IPS-18c (cell line): ENCODE measurements around the gene KIFC3.
"Not testable (repeated sequence)": the region's sequence is repeated elsewhere in the genome, so short reads cannot be mapped to it uniquely, and the experiment has no call there.

Source experiments
- H3K4me3 ChIP-seq: 2 replicates; pipeline ENCODE4 v1.7.0; 2013; ENCODE audit warnings: low read depth, mild to moderate bottlenecking, low read length, moderate library complexity; ENCODE audit not compliant: insufficient read depth
- H3K9me3 ChIP-seq: one replicate; pipeline ENCODE4 v1.6.1; 2013; ENCODE audit warnings: mild to moderate bottlenecking, low read length, moderate library complexity; ENCODE audit not compliant: control insufficient read depth, insufficient read depth

Gene KIFC3, protein sequence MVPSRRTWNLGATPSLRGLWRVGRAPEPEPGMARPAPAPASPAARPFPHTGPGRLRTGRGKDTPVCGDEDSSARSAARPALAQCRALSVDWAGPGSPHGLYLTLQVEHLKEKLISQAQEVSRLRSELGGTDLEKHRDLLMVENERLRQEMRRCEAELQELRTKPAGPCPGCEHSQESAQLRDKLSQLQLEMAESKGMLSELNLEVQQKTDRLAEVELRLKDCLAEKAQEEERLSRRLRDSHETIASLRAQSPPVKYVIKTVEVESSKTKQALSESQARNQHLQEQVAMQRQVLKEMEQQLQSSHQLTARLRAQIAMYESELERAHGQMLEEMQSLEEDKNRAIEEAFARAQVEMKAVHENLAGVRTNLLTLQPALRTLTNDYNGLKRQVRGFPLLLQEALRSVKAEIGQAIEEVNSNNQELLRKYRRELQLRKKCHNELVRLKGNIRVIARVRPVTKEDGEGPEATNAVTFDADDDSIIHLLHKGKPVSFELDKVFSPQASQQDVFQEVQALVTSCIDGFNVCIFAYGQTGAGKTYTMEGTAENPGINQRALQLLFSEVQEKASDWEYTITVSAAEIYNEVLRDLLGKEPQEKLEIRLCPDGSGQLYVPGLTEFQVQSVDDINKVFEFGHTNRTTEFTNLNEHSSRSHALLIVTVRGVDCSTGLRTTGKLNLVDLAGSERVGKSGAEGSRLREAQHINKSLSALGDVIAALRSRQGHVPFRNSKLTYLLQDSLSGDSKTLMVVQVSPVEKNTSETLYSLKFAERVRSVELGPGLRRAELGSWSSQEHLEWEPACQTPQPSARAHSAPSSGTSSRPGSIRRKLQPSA

DNA sequence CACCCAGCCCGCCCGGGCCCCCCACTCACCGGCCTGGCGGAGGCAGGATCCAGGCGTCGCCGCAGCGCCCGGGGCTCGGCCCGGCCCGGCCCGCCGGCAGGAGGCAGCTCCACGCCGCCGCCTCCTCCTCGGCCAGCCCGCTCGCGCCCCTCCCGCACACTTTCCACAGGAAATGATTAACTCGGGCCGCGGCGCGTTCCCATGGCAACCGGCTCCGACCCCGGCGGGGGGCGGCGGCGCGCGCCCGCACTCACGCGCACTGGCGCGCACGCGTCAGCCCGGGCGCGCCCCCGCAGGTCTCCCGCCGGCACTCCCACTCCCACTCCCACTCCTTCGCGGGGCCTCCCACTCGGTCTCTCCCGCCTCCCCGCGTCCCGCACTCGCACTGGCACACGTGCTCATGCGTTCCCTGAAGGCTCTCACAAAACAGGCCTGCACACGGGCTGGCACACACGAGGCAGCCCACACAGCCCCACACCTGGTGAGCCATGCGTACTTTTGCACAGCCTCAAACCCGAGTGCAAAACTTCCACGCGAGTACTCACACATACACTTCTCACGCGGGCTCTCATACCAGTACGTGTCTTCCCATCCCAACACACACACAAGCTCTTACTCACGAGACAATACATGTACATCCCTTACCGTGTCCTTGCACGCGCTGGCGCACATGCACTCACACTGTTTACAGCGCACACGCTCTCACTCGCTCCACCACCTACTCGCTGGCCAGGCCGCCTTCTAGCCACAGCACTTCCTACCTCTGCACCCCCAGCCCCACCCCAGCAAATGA lies at the start of gene KIFC3:
TSS of gene KIFC3 (minus strand) at position 151 of the 793 bp plus-strand sequence. CDS start 4,248 bp downstream, outside the sequence.
- no peaks in the 10 kb centered on the region for H3K9me3 ChIP-seq
- H3K4me3 ChIP-seq, result peak within 1 kb of the TSS; percentile 66

- Histone ChIP-seq H3K9me3 (no peaks in the 10 kb centered on the region), H3K4me3 (no peak overlapping the region)
These were observed 45.9 kb upstream of the KIFC3 start for GRCh38 chr16:57848181-57848580.

DNA sequence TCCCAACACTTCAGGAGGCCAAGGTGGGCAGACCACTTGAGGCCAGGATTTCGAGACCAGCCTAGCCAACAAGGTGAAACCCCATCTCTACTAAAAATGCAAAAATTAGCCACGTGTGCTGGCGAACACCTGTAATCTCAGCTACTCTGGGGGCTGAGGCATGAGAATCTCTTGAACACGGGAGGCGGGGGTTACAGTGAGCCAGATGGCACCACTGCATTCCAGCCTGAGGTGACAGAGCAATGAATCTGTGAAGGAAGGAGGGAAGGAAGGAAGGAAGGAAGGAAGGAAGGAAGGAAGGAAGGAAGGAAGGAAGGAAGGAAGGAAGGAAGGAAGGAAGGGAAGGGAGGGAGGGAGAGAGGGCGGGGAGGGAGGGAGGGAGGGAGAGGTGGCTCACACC lies 44.6 kb upstream of the KIFC3 start:
- H3K9me3 ChIP-seq, H3K4me3 ChIP-seq: not testable (repeated sequence)

DNA sequence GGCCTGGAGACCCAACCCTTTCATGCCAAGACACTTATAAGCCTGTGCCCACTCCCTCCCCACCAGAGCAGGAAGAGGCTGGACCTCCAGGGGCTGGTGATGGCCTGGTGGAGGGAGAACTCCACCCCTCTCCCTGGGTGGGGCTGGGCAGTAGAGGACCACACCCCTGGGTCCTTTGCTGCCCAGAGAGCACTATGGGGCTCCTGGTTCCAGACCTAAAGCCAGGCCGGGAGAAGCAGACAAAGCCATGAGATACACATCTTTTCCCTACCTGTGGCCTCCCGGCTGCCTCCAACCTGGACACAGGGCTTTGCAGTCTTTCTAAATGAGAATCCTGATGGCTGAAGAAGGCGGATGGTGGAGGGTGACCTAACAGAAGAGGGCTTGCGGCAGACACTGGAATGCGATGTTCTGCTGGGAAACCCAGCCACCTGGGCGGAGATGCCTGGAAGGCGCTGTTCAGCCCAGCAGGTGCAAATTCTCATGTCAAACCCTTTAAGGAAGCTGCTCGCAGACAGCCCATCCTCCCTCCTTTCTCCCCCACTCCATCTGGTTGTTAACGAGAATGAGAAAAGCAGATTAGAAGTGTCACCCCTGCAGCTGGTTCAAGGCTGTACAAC lies 43.9 kb upstream of the KIFC3 start:
- no peaks in the 10 kb centered on the region for H3K9me3 ChIP-seq
- 0 out of 2 replicates have a peak overlapping the region, but pooled peaks have one; percentile 5 for H3K4me3 ChIP-seq

DNA sequence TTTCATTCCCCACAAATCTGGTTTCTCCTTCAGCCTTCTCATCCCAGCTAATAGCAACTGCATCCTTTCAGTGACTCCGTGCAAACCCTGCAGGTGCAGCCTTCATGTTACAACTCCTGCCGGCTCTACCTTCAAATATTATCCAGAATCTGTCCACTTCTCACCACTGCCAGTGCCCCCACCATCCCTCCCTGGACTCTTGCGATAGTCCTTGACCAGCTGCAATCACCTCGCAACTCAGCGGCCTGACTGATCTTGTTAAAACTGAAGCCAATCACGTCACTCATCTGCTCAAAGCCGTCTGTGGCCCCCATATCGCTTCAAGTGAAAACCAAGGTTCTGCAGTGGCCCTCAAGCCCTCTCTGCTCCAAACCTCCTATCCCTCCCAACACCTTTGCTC lies 42.8 kb upstream of the KIFC3 start:
- Histone ChIP-seq H3K9me3 (no peaks in the 10 kb centered on the region), H3K4me3 (no peak overlapping the region; the same call in 1 of the 2 replicates)

- no peaks in the 10 kb centered on the region for H3K9me3 ChIP-seq
- H3K4me3 ChIP-seq, result no peak overlapping the region
These were observed 42.2 kb upstream of the KIFC3 start for GRCh38 chr16:57844416-57845030.

GRCh38 chr16:57843400-57843799 lies 41.1 kb upstream of the KIFC3 start:
- no peak overlapping the region for H3K4me3 ChIP-seq

GRCh38 chr16:57842601-57843000 lies 40.3 kb upstream of the KIFC3 start:
- Histone ChIP-seq H3K9me3 (no peaks in the 10 kb centered on the region), H3K4me3 (no peak overlapping the region)

More at GRCh38 chr16:57843400-57843799, 41.1 kb upstream of the KIFC3 start:
- H3K9me3 ChIP-seq, result no peaks in the 10 kb centered on the region

GRCh38 chr16:57840833-57841232 lies 38.5 kb upstream of the KIFC3 start:
- no peaks in the 10 kb centered on the region for H3K9me3 ChIP-seq
- no peak overlapping the region for H3K4me3 ChIP-seq

DNA sequence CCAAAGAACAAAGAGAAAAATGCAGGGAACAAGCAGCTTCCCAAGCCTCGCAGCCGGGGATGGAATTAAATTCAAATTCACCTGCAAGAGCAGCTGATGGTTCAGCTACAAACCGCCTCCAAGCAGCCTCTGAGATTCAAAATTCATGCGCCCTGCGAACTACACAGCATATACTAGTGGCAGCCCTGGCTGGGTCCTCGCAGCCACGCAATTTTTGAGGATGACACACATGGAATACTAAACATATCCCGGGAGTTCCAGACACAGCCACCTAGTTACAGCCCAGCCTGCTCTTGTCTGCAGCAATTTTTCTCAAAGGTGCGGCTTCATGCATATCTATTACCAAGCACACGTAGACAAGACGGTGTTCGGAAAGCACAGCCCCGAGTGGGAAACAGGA lies 35.9 kb upstream of the KIFC3 start:
- no peak overlapping the region for H3K4me3 ChIP-seq

GRCh38 chr16:57837305-57838125 lies 35.2 kb upstream of the KIFC3 start:
- Histone ChIP-seq H3K4me3 (no peak overlapping the region), H3K9me3 (no peaks in the 10 kb centered on the region)

More for the DNA sequence above, 35.9 kb upstream of the KIFC3 start:
- H3K9me3 ChIP-seq, result no peaks in the 10 kb centered on the region

GRCh38 chr16:57835439-57835838 lies 33.1 kb upstream of the KIFC3 start:
- H3K9me3 ChIP-seq, H3K4me3 ChIP-seq: not testable (repeated sequence)

DNA sequence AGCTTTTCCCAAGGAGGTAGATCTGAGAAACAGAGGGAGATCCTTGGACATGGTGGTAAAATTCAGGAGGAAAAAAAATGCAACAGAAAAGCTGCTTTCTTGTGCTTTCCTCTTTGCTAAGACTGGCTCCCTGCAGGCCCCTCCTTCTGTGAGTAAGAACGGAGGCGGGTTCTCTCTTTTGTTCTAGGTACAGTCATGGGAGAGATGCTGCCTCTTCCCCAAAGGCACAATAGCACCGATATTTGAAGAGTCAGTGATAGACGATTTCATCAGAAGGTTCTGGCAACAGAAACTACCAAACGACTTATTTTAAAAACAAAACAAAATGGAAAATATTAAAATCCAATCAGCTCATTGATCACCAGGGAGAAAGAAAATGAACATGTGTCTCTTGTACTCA lies 32.6 kb upstream of the KIFC3 start:
- Histone ChIP-seq H3K9me3 (no peaks in the 10 kb centered on the region), H3K4me3 (no peak overlapping the region)

DNA sequence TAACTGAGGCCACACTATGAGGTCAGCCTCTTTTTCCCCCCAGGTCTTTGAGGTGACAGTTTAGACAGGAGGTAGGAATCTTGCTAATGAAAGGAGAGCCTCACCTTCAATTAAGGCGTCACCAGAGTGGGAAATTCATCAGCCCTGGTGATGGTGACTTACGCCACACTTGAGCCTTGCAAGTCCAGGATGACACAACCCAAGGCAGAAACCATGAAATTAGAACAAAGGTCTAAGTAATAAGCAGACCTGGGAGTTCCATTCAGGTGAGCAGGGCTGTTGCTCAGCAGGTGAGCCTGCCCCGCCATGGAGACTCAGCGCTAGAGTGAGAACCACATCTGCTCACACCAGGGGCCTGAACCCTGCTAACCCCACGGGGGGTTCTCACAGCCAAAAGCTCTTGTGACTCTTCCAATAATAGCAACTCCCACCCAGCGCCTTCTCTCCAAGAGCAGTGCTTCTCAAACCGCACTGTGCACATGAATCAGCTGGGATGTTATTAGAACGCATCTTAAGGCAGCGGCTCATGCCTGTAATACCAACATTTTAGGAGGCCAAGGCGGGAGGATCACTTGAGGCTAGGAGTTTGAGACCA lies 28.7 kb upstream of the KIFC3 start:
- Histone ChIP-seq H3K9me3 (no peaks in the 10 kb centered on the region), H3K4me3 (no peak overlapping the region)

GRCh38 chr16:57829969-57830360 lies 27.7 kb upstream of the KIFC3 start:
- no peak overlapping the region for H3K4me3 ChIP-seq
- H3K9me3 ChIP-seq, result no peaks in the 10 kb centered on the region
